NB4 (cell line): ENCODE results near the gene SMARCC2.

ENCODE experiments used
- MYC ChIP-seq: IDR thresholded peaks from 2 replicates; pipeline ENCODE4 v1.6.1; 2011; ENCODE audit warnings: low read depth, low read length
- POLR2A ChIP-seq: IDR thresholded peaks from 2 replicates; pipeline ENCODE4 v1.6.1; 2011; ENCODE audit warnings: mild to moderate bottlenecking; ENCODE audit not compliant: insufficient read length; ENCODE audit errors: extremely low read depth
- TF ChIP-seq, protein P1 (sequence below): IDR thresholded peaks from 2 replicates; pipeline ENCODE4 v1.6.1; 2011; ENCODE audit warnings: low read depth, low read length
- TF ChIP-seq, protein P2 (sequence below): IDR thresholded peaks from one replicate; pipeline ENCODE4 v1.5.1; 2012; ENCODE audit warnings: low read depth, low read length

DNA sequence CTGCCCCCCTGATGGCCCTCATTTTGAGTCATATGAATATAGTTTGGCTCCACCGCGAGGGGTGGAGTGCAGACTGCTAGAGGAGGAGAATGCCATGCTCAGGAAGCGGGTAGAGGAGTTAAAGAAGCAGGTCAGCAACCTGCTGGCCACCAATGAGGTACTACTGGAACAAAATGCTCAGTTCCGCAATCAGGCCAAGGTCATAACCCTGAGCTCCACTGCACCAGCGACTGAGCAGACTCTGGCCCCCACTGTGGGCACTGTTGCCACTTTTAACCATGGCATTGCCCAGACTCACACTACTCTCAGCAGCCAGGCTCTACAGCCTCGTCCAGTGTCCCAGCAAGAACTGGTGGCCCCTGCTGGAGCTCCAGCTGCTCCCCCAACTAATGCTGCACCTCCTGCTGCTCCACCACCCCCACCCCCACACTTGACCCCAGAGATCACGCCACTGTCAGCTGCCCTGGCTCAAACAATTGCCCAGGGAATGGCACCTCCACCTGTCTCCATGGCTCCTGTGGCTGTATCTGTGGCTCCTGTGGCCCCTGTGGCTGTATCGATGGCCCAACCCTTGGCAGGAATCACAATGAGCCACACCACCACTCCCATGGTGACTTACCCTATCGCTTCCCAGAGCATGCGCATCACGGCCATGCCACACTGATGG, 67.9 kb downstream of the SMARCC2 start:
- TF ChIP-seq, protein P1, sequence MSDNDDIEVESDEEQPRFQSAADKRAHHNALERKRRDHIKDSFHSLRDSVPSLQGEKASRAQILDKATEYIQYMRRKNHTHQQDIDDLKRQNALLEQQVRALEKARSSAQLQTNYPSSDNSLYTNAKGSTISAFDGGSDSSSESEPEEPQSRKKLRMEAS, result no peak
- TF ChIP-seq, protein P2, sequence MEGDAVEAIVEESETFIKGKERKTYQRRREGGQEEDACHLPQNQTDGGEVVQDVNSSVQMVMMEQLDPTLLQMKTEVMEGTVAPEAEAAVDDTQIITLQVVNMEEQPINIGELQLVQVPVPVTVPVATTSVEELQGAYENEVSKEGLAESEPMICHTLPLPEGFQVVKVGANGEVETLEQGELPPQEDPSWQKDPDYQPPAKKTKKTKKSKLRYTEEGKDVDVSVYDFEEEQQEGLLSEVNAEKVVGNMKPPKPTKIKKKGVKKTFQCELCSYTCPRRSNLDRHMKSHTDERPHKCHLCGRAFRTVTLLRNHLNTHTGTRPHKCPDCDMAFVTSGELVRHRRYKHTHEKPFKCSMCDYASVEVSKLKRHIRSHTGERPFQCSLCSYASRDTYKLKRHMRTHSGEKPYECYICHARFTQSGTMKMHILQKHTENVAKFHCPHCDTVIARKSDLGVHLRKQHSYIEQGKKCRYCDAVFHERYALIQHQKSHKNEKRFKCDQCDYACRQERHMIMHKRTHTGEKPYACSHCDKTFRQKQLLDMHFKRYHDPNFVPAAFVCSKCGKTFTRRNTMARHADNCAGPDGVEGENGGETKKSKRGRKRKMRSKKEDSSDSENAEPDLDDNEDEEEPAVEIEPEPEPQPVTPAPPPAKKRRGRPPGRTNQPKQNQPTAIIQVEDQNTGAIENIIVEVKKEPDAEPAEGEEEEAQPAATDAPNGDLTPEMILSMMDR, result no peak
- TF ChIP-seq POLR2A, result no peak
- TF ChIP-seq MYC, result no peak
